ENCODE data around the gene FBXL15. TPM values are rescaled to one million over a fixed set of nuclear protein-coding genes. Genes with fewer than 3 reads are reported as not detected.
A peak's percentile ranks its signal among the peaks of the same experiment; 100 is the strongest.

Gene FBXL15
- total RNA-seq, 1 donor from 2014 or later, result 16.6 TPM

- intact Hi-C loops (cut with DNase I), result no loop called here
- ATAC-seq (no peak), DNase-seq (no peak)
- TF ChIP-seq CTCF (IDR thresholded peaks at IDR 0.05), result no peak
- Histone ChIP-seq H3K9me3 (no peaks in the 10 kb centered on the region), H3K36me3 (peaks cover 22% of the 10 kb centered on the region), H3K27me3 (ENCODE audit: low read depth) (peaks cover 30% of the 10 kb centered on the region), H3K4me3 (peak overlapping the region; percentile 88), H3K4me1 (peaks cover 35% of the 10 kb centered on the region), H3K27ac (peak overlapping the region; percentile 91)
Measured at GRCh38 chr10:102420181-102420713, 389 bp upstream of the FBXL15 start.

- DNase-seq, result no peak
- H3K4me3 ChIP-seq, result peak overlapping the region; percentile 88
- H3K27ac ChIP-seq, result peak overlapping the region; percentile 91
- no peaks in the 10 kb centered on the region for H3K9me3 ChIP-seq
- H3K4me1 ChIP-seq, result peaks cover 35% of the 10 kb centered on the region
- H3K36me3 ChIP-seq, result peaks cover 22% of the 10 kb centered on the region
- intact Hi-C loops (cut with DNase I), result no loop called here
- no peak for TF ChIP-seq CTCF (IDR thresholded peaks at IDR 0.05)
- ATAC-seq, result peak; percentile 0 to 1
- peaks cover 20% of the 10 kb centered on the region for H3K27me3 ChIP-seq (ENCODE audit: low read depth)
Measured at GRCh38 chr10:102421507-102421756, 796 bp downstream of the FBXL15 start.

GRCh38 chr10:102421757-102422512 is 1.3 kb downstream of the FBXL15 start:
- Histone ChIP-seq H3K9me3 (no peaks in the 10 kb centered on the region), H3K4me1 (peaks cover 35% of the 10 kb centered on the region), H3K36me3 (peaks cover 22% of the 10 kb centered on the region), H3K27ac (peak overlapping the region; percentile 91), H3K27me3 (ENCODE audit: low read depth) (peaks cover 15% of the 10 kb centered on the region), H3K4me3 (peak overlapping the region; percentile 88)
- intact Hi-C loops (cut with DNase I), result no loop called here
- no peak for TF ChIP-seq CTCF (IDR thresholded peaks at IDR 0.05)
- DNase-seq (peak; percentile 76), ATAC-seq (peak; percentile 59)

GRCh38 chr10:102422545-102423129 is 2.0 kb downstream of the FBXL15 start:
- DNase-seq, result peak; percentile 92
- TF ChIP-seq CTCF (IDR thresholded peaks at IDR 0.05), result peak; percentile 89
- peak; percentile 74 to 80 for ATAC-seq
- H3K36me3 ChIP-seq, result peaks cover 22% of the 10 kb centered on the region
- peak overlapping the region; percentile 88 for H3K4me3 ChIP-seq
- peak overlapping the region; percentile 91 for H3K27ac ChIP-seq
- no peaks in the 10 kb centered on the region for H3K9me3 ChIP-seq
- peaks cover 8% of the 10 kb centered on the region for H3K27me3 ChIP-seq (ENCODE audit: low read depth)
- H3K4me1 ChIP-seq, result peaks cover 35% of the 10 kb centered on the region
- intact Hi-C loops (cut with DNase I), result no loop called here

- intact Hi-C loops (cut with DNase I), result no loop called here
- H3K27ac ChIP-seq, result peak overlapping the region; percentile 91
- ATAC-seq, result no peak
Measured at GRCh38 chr10:102423372-102423968, 2.8 kb downstream of the FBXL15 start.

More at GRCh38 chr10:102423372-102423968, 2.8 kb downstream of the FBXL15 start:
- no peak for TF ChIP-seq CTCF (IDR thresholded peaks at IDR 0.05)
- H3K36me3 ChIP-seq, result peaks cover 22% of the 10 kb centered on the region
- H3K4me3 ChIP-seq, result peak overlapping the region; percentile 88
- H3K9me3 ChIP-seq, result no peaks in the 10 kb centered on the region
- no peak for DNase-seq
- peaks cover 2% of the 10 kb centered on the region for H3K27me3 ChIP-seq (ENCODE audit: low read depth)
- peaks cover 35% of the 10 kb centered on the region for H3K4me1 ChIP-seq

All from lower lobe of right lung (tissue), 2 donors.